A673 (cell line): ENCODE results near the gene NUDT11. TPM values are rescaled to one million over a fixed set of nuclear protein-coding genes. Genes with fewer than 3 reads are reported as not detected.
"Not testable (repeated sequence)": the region's sequence is repeated elsewhere in the genome, so short reads cannot be mapped to it uniquely, and the experiment has no call there.

ENCODE experiments used
- BruUV-seq: library from RNA; stranded (reverse); fragments of 400-500 nt; replicated peaks from 2 replicates; lab custom pipeline; 2021; lab: Mats Ljungman, UMichigan
- CTCF ChIA-PET: fragments of 300-600 bp; sonication (Branson Sonifier 250); formaldehyde crosslinking; loops from one replicate; lab custom pipeline; 2022; ENCODE audit warnings: antibody characterized with exemption; lab: Charles Lee
- POLR2A ChIA-PET: fragments of 300-600 bp; sonication (Branson Sonifier 250); formaldehyde crosslinking; loops from one replicate; lab custom pipeline; 2022; ENCODE audit warnings: antibody characterized with exemption; ENCODE audit not compliant: low non-redundant PET; lab: Charles Lee
- DNase-seq: peaks from one replicate; pipeline ENCODE4 v3.0.0-alpha.2; 2015; ENCODE audit warnings: low spot score
- H3K27ac ChIP-seq: fragments of 200-600 bp; sonication (generic); 2 replicates; pipeline ENCODE4 v1.5.1; 2016; ENCODE audit warnings: mixed run types, low read depth, mild to moderate bottlenecking, mixed read lengths, antibody characterized with exemption, low read length; ENCODE audit not compliant: poor library complexity, severe bottlenecking
- H3K27me3 ChIP-seq: fragments of 200-600 bp; sonication (generic); replicated peaks from 2 replicates; pipeline ENCODE4 v1.6.1; 2017; ENCODE audit warnings: mixed run types, low read depth, mild to moderate bottlenecking, mixed read lengths, antibody characterized with exemption, low read length; ENCODE audit not compliant: insufficient read depth, poor library complexity
- H3K36me3 ChIP-seq: fragments of 200-600 bp; sonication (generic); 2 replicates; pipeline ENCODE4 v1.6.1; 2016; ENCODE audit warnings: mixed run types, mild to moderate bottlenecking, mixed read lengths, antibody characterized with exemption, low read length; ENCODE audit not compliant: insufficient read depth, poor library complexity, severe bottlenecking
- H3K4me1 ChIP-seq: fragments of 200-600 bp; sonication (generic); 2 replicates; pipeline ENCODE4 v1.6.1; 2017; ENCODE audit warnings: mixed run types, mild to moderate bottlenecking, mixed read lengths, antibody characterized with exemption, low read length; ENCODE audit not compliant: insufficient read depth, poor library complexity, severe bottlenecking
- H3K4me3 ChIP-seq: fragments of 200-600 bp; sonication (generic); 2 replicates; pipeline ENCODE4 v1.5.1; 2016; ENCODE audit warnings: low read depth, mixed run types, mild to moderate bottlenecking, mixed read lengths, low read length; ENCODE audit not compliant: poor library complexity, severe bottlenecking
- H3K9me3 ChIP-seq: fragments of 200-600 bp; sonication (generic); 2 replicates; pipeline ENCODE4 v1.6.1; 2016; ENCODE audit warnings: mixed run types, low read depth, mild to moderate bottlenecking, mixed read lengths, antibody characterized with exemption, low read length; ENCODE audit not compliant: poor library complexity, severe bottlenecking
- EZH2 ChIP-seq: fragments of 200-600 bp; sonication (generic); IDR thresholded peaks from 2 replicates; pipeline ENCODE4 v1.6.1; 2017; ENCODE audit warnings: borderline replicate concordance, low read depth, mild to moderate bottlenecking, mixed read lengths, antibody characterized with exemption, low read length; ENCODE audit not compliant: poor library complexity, severe bottlenecking
- intact Hi-C: fragments of 100-400 bp; cut with micrococcal nuclease; formaldehyde crosslinking; loops from one replicate; pipeline ENCODE4 v1.10.0; 2022; ENCODE audit not compliant: unreplicated experiment
- total RNA-seq: library from RNA; stranded (reverse); gene quantifications from 2 replicates; pipeline ENCODE4 v1.2.3, GENCODE V29; 2021
- TF ChIP-seq, protein P1 (sequence below): fragments of 300-800, 200-600 bp; sonication (generic); conservative IDR thresholded peaks from 2 replicates; pipeline ENCODE4 v1.5.1; 2017; ENCODE audit warnings: low read depth, mild to moderate bottlenecking, antibody characterized with exemption, low read length, moderate library complexity, mixed read lengths

Gene NUDT11
- total RNA-seq, 1 experiment from 2014 or later = 52.4 TPM

DNA sequence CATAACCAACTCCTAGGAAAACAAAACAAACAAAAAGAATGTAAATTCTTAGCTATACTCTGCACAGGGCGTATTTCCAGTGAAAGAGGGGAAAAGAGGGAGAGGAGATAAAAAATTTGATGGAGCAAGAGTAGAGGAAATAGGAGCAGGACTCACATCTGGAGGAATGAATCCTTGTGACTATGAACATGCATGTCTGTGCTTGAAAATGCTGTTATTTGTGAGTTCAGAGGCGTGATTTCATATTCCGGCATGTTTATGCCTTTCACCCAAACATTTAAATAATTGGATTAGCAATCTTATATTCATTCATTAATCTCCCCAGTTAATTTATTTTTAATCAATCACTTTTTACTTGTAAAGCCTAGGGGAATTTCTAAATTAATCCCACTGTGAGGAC, 11.2 kb upstream of the NUDT11 start:
- no peak for DNase-seq
- Histone ChIP-seq H3K9me3 (no peaks in the 10 kb centered on the region), H3K36me3 (no peaks in the 10 kb centered on the region), H3K4me3 (no peak overlapping the region), H3K4me1 (no peaks in the 10 kb centered on the region), H3K27ac (no peak overlapping the region), H3K27me3 (no peaks in the 10 kb centered on the region)
- intact Hi-C loops = no loop called here
- CTCF ChIA-PET = no interaction called here
- POLR2A ChIA-PET = no interaction called here
- no peak for TF ChIP-seq EZH2
- TF ChIP-seq, protein P1, sequence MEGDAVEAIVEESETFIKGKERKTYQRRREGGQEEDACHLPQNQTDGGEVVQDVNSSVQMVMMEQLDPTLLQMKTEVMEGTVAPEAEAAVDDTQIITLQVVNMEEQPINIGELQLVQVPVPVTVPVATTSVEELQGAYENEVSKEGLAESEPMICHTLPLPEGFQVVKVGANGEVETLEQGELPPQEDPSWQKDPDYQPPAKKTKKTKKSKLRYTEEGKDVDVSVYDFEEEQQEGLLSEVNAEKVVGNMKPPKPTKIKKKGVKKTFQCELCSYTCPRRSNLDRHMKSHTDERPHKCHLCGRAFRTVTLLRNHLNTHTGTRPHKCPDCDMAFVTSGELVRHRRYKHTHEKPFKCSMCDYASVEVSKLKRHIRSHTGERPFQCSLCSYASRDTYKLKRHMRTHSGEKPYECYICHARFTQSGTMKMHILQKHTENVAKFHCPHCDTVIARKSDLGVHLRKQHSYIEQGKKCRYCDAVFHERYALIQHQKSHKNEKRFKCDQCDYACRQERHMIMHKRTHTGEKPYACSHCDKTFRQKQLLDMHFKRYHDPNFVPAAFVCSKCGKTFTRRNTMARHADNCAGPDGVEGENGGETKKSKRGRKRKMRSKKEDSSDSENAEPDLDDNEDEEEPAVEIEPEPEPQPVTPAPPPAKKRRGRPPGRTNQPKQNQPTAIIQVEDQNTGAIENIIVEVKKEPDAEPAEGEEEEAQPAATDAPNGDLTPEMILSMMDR = no peak
- BruUV-seq = no TSS peak

DNA sequence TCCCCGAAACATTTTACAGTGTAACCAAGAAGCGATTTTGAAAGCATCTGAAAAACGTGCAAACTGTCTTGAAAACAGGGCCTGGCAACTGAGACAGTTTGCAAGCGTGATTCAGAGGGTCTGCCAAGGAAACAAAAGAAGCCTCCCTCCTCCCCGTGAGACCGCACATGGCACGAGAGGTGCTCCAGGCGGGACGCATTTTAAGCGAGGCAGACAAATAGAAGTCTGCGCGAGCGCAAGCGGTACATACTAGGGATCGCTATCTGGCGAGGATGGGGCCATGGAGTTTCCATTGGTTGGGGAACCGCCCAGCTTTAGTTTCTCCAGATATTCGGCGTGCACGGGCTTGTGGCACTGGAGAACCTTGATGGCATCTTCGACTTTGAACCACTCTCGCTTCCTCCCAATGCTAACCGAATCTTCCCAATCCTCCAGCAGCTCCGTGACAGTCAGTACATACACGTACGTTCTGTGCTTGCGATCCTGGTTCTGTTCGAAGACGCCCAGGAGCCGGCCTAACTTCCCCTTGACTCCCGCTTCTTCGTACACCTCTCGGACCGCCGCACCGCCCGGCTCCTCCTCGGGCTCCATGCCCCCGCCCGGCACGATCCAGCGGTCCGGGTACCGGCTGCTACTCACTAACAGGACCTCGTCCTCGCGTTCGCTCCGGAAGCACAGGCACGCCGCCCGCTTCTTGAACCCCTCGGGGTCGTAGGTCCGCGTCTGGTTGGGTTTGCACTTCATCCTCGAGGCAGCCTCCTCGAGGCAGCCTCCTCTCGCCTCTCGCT, 497 bp downstream of the NUDT11 start:
- H3K4me1 ChIP-seq, H3K27me3 ChIP-seq, intact Hi-C loops, H3K36me3 ChIP-seq, POLR2A ChIA-PET, H3K9me3 ChIP-seq: not testable (repeated sequence)
- DNase-seq = peak; percentile 35
- Histone ChIP-seq H3K4me3 (peak overlapping the region; percentile 60), H3K27ac (peak overlapping the region; percentile 47)
- BruUV-seq = TSS peak; percentile 58
- CTCF ChIA-PET = interaction anchor here (0.7 kb wide), 1 partner anchor 8 kb away, joined by 3 read pairs; no protein-coding TSS in a partner anchor

DNA sequence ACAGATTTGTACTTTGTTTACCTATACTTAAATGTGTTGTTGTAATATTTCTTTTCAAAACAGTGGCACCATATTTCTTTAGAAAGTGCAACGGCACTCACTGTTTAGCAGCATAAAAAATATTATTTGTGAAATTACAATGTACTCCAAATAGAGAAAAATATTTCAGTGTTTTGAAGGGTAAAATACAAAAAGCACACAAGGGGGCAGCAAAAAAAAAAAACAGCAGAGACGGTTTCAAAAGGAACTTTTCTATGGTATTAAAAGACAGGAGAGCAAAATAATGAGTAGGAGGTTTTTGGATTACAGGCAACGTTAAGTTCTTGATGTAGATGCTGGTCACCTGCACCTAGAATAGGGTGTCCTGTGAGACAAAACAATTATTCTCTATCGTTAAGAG, 2.0 kb downstream of the NUDT11 start:
- BruUV-seq = no TSS peak
- Histone ChIP-seq H3K9me3 (no peaks in the 10 kb centered on the region), H3K4me1 (no peaks in the 10 kb centered on the region), H3K27ac (no peak overlapping the region), H3K4me3 (peak overlapping the region; percentile 60), H3K36me3 (no peaks in the 10 kb centered on the region), H3K27me3 (no peaks in the 10 kb centered on the region)
- TF ChIP-seq, protein P1 = peak; percentile 48
- TF ChIP-seq EZH2 = no peak
- CTCF ChIA-PET = no interaction called here
- DNase-seq = peak; percentile 23
- intact Hi-C loops = no loop called here
- POLR2A ChIA-PET = no interaction called here
